ENCODE data around the gene PPP1R12C.
A peak's percentile ranks its signal among the peaks of the same experiment; 100 is the strongest.
"Not testable (repeated sequence)": the region's sequence is repeated elsewhere in the genome, so short reads cannot be mapped to it uniquely, and the experiment has no call there.

Gene PPP1R12C

GRCh38 chr19:55070466-55071128, 46.8 kb downstream of the PPP1R12C start:
- no peak for DNase-seq

- no peak for DNase-seq
These were observed 47.6 kb downstream of the PPP1R12C start for GRCh38 chr19:55069865-55070197.

- no peak for DNase-seq
These were observed 48.2 kb downstream of the PPP1R12C start for GRCh38 chr19:55068950-55069864.

- DNase-seq: no peak
These were observed 49.6 kb downstream of the PPP1R12C start for GRCh38 chr19:55067869-55068268.

GRCh38 chr19:55066107-55066709, 51.2 kb downstream of the PPP1R12C start:
- DNase-seq: no peak

GRCh38 chr19:55065516-55065915, 51.9 kb downstream of the PPP1R12C start:
- not testable (repeated sequence) for DNase-seq

GRCh38 chr19:55063492-55063843, 54.0 kb downstream of the PPP1R12C start:
- no peak for DNase-seq

GRCh38 chr19:55062735-55063491, 54.5 kb downstream of the PPP1R12C start, which contains the start of gene RDH13:
Gene RDH13, minus strand, starts transcription at chr19:55063148. Its CDS starts 116 bp downstream, at chr19:55063032.
- peak; percentile 97 for DNase-seq

- not testable (repeated sequence) for DNase-seq
These were observed 57.1 kb downstream of the PPP1R12C start for GRCh38 chr19:55060287-55060686.

GRCh38 chr19:55058781-55059610, 58.4 kb downstream of the PPP1R12C start:
- DNase-seq: no peak

GRCh38 chr19:55056827-55057226, 60.6 kb downstream of the PPP1R12C start:
- DNase-seq: no peak

- no peak for DNase-seq
These were observed 63.7 kb downstream of the PPP1R12C start for GRCh38 chr19:55053735-55054134.

GRCh38 chr19:55050749-55051532, 66.5 kb downstream of the PPP1R12C start:
- DNase-seq: no peak

GRCh38 chr19:55048446-55048845, 69.0 kb downstream of the PPP1R12C start:
- DNase-seq: no peak

- DNase-seq: no peak
These were observed 69.5 kb downstream of the PPP1R12C start for GRCh38 chr19:55047951-55048350.

- no peak for DNase-seq
These were observed 70.3 kb downstream of the PPP1R12C start for GRCh38 chr19:55046975-55047622.

GRCh38 chr19:55044771-55045716, 72.4 kb downstream of the PPP1R12C start:
- DNase-seq: no peak

GRCh38 chr19:55044286-55044685, 73.2 kb downstream of the PPP1R12C start:
- no peak for DNase-seq

GRCh38 chr19:55042688-55043087, 74.7 kb downstream of the PPP1R12C start:
- no peak for DNase-seq

GRCh38 chr19:55042344-55042678, 75.1 kb downstream of the PPP1R12C start:
- DNase-seq: no peak

Data from activated CD4-positive, alpha-beta T cell treated with anti-CD3 and anti-CD28 coated beads for 1 hour (primary cell).